Medulla oblongata (tissue), 1 donor: ENCODE measurements around the gene SH3BP5.

ENCODE experiments used
- DNase-seq: peaks from one replicate; pipeline ENCODE4 v3.0.0-alpha.2; 2015; ENCODE audit errors: extremely low spot score

SH3BP5 gene

DNA sequence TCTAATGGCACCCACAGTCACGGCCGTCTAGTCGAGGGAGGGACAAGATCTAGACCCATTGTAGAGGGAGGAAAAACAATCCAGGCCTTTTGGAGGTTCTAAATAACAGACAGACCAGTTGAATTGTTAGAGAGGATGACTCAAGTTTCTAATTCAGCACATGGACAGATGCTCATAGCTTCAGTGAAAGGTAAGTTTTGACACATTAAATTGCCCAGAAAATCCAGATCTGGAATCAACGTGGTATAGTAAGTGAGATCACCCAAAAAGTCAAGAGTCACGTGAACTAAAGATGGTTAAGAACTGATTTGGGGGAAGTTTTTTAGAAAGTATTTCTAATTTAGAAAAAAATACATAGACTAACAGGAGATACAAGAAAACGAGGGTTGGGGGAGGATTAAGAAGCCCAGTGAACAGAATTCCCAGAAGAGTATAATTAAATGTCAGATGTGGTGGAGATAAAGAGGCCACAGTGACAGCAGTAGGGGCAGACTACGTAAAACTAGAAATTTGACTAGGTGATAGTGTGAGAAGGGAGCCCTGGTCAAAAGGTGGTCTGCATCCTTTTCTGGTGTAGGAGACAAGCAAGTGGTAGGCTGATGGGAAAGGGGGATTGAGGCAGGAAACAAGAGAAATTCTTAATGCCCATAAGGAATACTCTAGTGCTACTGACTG lies 79.2 kb downstream of the SH3BP5 start:
- DNase-seq: no peak

DNA sequence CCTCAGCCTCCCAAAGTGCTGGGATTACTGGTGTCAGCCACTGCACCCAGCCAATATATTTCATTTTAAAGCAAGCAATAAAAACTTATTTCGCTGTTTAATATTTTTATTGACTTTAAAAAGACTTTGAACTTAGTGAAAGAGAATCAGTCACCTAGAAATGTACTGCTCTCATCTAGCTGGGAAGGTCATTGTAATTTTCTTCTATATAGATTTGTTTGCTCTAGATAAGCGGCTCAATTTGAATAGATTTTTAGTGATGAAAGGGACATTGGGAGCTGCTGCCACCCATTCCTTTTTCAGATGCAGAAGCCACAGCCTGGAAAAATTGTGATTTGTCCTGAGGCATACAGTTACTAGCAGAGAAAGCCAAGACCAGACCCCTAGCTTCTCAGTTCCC lies 86.2 kb downstream of the SH3BP5 start:
- no peak for DNase-seq

DNA sequence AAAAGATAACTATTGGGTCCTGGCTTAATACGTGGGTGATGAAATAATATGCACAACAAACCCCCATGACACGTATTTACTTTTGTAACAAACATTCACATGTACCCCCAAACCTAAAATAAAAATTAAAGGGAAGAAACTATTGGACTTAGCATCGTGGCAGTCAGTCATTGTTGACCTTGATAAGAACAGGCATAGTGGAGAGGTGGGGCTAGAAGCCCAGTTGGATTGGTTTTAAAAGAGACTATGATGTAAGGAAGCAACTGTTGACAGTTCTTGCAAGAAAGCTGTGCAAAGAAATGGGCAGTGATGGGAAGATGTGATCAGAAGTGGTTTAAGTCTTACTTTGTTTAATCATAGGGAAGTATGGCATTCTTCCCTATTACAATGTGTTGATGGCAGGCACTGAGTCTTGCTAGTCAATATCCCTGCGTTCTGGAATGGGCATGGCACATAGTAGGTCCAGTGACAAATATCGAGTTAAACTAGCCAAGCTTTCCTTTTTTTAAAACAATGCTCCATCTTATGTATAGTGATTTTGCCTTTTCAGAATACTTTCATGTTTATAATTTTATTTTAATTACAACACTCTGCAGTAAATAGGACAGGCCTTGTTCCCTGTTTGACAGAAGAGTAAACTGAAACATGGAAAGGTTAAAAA lies 88.4 kb downstream of the SH3BP5 start:
- DNase-seq: no peak

DNA sequence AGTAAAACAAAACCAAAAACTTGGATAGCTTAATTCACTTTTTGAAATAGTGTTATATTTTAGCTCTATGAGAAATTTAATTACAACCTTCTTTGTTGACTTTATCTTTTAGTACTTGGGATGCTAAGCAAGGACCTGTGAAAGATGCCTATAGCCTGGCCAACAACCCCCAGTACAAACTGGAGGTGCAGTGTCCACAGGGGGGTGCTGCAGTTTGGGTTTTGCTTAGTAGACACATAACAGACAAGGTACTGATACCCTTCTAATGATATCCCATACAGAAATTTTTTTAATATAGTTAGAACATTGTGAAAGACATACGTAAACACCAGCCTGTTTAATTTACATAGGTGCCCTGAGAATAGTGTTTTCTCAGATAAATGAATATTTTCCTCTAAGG lies 91.0 kb downstream of the SH3BP5 start:
- no peak for DNase-seq

DNA sequence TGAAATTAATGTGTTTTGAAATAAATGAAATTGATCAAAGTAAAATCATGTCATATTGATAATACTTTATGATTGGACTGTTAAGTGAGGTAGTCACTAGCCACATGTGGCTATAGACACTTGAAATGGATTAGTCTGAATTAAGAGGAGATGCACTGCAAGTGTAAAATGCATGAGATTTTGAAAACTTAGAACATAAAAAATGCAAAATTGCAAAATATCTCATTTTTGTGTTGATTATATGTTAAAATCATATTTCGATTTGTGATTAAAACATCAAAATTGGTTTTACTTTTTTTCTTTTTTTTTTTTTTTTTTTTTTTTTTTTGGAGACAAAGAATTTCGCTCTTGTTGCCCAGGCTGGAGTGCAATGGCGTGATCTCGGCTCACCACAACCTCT lies 103.1 kb downstream of the SH3BP5 start:
- no peak for DNase-seq

DNA sequence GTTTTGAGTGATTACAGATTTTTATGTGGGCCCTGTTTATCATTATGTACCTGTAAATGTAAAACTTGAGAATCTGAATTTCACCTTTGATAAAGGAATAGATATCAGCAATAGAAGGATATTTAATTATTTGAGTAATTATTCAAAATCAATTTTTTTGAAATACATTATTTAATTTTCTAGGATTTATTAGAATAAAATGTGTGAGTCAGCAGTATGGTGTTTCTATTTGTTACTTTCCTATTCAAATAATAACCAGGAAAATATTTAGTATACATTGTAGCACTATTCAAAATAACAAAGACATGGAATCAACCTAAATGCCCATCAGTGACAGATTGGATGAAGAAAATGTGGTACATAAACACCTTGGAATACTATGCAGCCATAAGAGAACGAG lies 104.2 kb downstream of the SH3BP5 start:
- DNase-seq: no peak

DNA sequence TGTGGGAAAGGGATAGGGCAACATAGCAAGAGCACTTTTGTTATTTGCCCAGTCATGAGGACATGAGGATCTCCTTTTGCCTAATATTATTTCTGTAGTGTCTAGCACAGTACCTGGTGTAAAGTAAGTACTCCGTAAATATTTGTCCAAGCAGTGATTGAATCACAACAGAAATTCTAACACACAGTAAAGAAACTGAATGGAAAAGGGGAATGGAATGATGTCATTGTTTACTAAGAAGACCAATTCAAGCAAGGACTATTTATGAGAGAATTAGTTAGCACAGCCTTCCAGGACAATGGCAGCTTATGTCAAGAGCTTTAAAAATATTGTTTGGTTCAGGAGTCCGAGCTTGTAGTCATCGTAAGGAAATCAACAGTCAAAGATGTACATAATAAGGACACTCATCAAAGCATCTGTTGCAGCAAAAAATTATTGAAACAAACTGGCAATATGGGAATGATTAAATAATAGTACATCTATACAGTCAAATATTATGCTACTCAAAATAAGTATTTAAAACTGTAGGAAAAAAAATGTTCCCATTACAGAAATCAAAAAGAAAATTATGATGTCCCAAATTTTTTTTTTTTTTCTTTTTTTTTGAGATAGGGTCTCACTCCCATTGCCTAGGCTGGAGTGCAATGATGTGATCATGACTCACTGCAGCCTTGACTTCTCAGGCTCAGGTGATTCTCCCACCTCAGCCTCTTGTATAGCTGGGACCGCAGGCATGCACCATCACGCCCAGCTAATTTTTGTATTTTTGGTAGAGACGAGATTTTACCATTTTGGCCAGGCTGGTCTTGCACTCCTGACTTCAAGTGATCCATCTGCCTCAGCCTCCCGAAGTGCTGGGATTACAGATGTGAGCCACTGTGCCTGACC lies 108.5 kb downstream of the SH3BP5 start:
- peak; percentile 41 for DNase-seq

DNA sequence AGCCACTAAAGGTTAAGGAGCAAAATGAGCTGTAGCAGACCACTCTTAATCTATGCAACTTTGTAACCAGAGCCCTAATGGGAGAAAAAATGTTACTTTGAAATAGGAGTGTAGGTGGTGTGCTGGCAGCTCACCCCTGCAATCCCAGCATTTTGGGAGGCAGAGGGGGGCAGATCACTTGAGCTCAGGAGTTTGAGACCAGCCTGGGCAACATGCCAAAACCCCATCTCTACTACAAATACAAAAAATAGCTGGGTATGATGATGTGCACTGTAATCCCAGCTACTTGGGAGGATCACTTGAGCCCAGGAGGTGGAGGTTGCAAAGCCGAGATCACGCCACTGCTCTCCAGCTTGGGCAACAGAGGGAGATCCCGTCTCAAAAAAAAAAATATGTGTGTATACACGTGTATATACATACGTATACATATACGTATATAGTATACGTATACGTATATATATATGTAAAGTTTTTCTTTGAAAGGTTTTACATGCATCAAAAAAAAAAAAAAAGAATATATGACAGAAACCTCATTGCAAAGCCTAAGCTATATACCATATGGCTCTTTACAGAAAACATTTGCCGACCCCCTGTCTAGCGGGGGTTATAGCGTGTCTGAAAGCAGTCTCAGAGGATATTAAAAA lies 110.7 kb downstream of the SH3BP5 start:
- DNase-seq: no peak

DNA sequence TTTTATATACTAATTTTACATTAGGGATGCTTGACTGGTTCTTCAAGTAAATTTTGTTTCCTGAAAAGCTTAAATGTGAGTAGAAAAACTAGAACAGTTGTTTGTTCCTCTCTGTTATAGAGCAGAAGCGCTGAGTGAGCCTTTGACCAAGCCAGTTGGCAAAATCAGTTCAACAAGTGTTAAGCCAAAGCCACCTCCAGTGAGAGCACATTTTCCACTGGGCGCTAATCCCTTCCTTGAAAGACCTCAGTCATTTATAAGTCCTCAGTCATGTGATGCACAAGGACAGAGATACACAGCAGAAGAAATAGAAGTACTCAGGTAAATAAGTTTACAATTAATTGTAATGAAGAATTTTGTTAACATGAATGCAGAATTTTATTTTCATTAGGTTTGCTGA lies 111.7 kb downstream of the SH3BP5 start:
- DNase-seq: peak; percentile 22

DNA sequence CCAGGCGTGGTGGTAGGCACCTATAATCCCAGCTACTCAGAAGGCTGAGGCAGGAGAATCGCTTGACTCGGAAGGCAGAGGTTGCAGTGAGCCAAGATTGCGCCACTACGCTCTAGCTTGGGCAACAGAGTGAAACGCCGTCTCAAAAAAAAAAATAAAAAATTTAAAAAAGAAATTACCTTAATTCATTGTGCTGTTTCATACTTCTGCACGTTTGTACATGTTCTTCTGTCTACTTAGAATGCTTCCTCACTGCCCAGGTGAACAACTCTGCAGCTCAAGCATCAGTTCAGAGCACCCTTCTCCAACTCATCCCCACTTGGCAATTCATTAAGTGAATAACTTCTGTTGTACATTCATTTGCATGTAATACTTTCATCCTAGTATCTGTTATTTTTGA lies 112.3 kb downstream of the SH3BP5 start:
- no peak for DNase-seq

DNA sequence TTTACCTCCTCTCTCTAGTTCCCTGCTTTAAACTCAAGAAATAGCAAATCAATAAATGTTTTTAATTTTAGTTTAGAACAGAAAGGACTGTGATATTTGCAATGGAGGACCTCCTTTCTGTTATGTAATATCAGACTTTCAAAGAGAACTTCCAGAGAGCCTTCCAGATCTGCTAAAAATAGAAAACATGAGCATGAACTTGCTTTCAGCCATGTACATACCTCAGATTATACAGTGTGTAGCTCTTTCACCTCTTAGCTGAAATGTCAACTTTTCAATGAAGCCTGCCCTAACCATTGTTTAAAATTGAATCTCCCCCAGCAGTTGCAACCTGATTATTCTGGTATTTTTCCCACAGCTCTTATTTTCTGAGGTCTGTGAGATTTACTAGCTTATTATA lies 113.7 kb downstream of the SH3BP5 start:
- DNase-seq: no peak

DNA sequence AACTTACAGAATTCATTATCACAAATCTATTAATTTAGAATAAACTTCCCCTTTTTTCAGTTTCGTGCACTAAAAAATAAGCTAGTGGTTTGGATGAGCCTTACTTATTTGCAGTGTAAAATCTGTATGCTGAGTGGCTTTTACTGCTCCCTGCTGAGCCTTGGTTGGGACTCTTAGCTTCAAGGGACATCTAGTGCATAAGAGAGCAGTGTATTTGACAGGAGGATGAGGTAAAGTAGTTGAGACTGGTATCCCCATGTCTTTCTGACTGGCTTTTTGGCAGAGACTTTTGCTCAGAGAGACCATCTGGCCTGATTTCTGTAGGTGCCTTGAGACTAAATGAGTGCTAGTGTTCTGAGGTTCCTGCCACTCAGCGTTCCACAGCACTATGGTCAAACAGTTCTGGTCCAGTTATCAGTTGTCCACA lies 114.5 kb downstream of the SH3BP5 start:
- DNase-seq: no peak

DNA sequence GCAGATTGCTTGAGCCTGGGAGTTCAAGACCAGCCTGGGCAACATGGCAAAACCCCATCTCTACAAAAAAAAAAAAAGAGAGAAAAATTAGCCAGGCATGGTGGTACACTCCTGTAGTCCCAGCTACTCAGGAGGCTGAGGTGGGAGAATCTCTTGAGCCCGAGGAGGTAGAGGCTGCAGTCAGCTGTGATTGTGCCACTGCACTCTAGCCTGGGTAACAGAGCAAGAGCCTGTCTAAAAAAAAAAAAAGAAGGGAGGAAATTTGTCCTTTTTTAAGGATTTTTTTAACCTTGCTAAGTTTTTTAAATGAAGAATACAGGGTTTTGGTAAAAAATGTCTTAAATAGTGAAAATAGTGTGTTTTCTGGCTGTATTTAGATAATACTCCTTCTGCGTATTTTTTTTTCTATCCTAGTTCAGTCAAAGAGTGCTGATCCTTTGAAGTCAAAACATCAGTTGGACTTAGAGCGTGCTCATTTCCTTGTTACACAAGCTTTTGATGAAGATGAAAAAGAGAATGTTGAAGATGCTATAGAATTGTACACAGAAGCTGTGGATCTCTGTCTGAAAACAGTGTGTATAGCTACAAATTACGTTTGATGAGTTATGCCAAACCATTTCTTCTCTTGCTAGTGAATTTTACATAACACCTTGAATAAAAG lies 115.2 kb downstream of the SH3BP5 start:
- no peak for DNase-seq

DNA sequence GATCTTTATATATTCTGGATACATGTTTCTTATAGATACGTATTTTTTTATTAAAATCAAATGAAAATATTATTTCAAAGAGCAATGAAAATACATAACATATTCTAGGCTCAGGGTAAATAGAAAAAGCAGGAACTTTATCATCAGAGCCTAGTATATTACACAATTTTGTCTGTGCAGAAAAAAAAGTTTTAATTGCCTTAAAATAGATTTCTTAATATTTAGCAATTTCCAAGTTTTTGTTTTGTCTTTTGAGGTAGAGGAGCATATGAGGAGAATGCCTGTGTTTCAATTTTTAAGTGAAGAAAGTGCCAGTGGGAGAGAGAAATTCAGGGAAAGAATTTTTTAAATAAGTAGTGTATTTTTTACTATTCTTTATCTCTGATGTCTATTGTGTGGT lies 115.9 kb downstream of the SH3BP5 start:
- DNase-seq: no peak

DNA sequence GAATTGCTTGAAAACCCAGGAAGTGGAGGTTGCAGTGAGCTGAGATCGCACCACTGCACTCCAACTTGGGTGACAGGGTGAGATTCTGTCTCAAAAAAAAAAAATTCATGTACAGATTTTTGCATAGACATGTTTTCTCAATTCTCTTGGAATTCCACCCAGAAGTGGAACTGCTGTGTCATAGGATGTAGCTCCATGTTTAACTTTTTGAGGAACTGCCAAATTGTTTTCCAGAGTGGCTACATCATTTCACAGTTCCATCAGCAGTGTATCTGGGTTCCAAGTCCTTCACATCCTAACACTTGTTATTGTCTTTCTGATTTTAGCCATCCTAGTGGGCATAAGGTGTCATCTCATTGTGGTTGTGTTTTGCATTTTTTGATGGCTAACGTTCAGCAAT lies 116.4 kb downstream of the SH3BP5 start:
- no peak for DNase-seq

DNA sequence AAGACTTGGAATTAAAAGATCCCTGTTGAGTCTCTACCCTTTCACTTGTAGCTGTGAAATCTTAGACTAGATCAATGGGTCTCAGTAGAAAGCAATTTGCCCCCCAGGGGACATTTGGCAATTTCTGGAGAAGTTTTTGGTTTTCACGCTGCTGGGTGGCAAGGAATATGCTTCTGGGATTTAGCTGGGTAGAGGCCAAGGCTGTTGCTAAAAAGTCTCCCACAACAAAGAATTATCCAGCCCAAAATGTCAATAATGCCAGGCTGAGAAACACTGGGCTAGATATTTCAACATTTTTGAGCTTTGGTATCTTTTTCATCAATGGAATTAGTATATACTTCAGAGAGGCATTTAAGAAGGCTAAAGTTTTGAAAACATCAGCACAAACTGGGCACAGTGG lies 117.6 kb downstream of the SH3BP5 start:
- no peak for DNase-seq

DNA sequence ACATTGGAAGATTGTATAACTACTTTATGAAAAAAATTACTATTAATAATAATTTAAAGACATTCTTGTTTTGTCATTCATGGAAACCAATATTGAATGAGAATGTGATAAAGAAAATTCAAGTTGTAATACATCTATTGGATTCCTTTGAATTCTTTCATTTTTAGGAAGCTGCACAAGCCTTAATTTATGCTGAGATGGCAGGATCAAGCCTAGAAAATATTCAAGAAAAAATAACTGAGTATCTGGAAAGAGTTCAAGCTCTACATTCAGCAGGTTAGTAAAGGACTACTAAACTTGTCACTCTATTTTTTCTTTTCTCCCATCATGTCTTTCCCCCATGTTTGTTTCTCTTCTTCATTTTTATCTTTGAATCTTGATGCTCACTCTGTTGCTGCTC lies 120.4 kb downstream of the SH3BP5 start:
- no peak for DNase-seq

DNA sequence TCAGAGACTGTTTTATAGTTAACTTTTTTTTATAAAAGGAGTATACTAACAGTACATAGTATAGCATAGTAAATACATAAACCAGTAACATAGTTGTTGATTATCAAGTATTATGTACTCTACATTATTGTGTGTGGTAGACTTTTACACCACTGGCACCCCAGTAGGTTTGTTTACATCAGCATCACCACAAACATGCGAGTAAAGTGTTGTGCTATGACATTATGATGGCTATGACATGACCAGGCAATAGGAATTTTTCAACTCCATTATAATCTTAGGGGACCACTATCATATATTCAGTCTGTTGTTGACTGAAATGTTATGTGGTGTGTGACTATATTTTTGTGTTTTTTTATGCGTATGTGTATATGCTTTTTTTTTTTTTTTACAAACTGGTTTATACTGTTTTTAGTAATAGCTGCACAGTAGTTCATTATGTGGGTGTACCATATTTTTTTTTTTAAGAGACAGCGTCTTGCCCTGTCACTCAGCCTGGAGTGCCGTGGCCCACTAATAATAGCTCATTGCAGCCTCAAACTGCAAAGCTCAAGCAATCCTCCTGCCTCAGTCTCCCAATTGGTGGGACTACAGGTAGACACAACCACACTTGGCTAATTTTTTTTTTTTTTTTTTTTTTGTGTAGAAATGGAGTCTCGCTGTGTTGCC lies 124.4 kb downstream of the SH3BP5 start:
- DNase-seq: no peak

DNA sequence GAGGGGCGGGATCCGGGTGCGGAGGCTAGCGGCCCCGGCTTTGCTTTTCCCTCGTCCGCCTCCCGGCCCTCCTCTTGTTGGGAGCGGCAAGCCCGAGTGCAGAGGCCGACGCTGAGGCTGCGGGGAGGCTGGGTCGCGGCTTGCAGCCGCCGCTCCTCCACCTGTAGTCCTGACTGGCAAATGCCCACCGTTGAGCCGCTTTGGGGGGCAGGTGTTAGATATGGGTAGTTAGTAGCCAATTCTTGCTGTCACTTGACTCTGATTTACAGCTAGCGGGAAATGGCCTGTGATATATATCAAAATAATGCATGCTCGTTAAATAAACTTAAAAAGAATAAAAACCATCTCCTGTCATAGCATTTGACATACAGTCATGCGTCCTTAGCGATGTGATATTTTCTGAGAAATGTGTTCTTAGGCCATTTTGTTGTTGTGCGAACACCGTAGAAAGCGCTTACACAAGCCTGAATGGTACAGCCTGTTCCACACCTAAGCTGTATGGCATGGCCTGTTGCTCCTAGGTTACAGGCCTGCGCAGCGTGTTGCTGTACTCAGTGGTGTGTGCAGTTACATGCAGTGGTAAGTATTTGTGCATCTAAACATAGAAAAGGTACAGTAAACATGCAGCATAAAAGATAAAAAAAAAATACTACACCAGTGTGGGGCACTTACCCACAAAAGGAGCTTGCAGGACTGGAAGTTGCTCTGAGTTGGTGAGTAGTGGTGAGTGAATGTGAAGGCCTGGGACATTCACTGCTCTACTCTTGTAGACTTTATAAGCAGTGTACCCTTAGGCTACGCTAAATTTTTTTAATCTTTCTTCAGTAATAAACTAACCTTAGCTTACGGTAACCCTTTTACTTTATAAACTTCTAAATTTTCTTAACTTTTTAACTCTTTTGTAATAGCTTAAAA lies 125.5 kb downstream of the SH3BP5 start:
- peak; percentile 58 for DNase-seq
